HepG2 (cell line): ENCODE results near the gene TTLL6. TPM values are rescaled to one million over a fixed set of nuclear protein-coding genes. Genes with fewer than 3 reads are reported as not detected.
A peak's percentile ranks its signal among the peaks of the same experiment; 100 is the strongest.

Experiments
- CBX5 ChIP-seq: sonication (generic); formaldehyde crosslinking; IDR thresholded peaks from 2 replicates; pipeline ENCODE4 v1.4.0; 2020; ENCODE audit warnings: missing genetic modification reagents, borderline replicate concordance
- KAT8 ChIP-seq: IDR thresholded peaks from 2 replicates; pipeline ENCODE4 v1.6.1; 2016; ENCODE audit warnings: missing genetic modification reagents, missing compliant biosample characterization
- KDM2A ChIP-seq: sonication (generic); formaldehyde crosslinking; IDR thresholded peaks from 2 replicates; pipeline ENCODE4 v1.4.0; 2020; ENCODE audit warnings: low read depth, missing genetic modification reagents, borderline replicate concordance
- ZNF280B ChIP-seq: sonication (generic); formaldehyde crosslinking; IDR thresholded peaks from 2 replicates; pipeline ENCODE4 v1.5.0; 2020; ENCODE audit warnings: missing genetic modification reagents, mild to moderate bottlenecking, borderline replicate concordance
- ZNF501 ChIP-seq: sonication (generic); formaldehyde crosslinking; IDR thresholded peaks from 2 replicates; pipeline ENCODE4 v1.5.1; 2020; ENCODE audit warnings: mild to moderate bottlenecking, moderate library complexity, missing genetic modification reagents
- polyA plus RNA-seq, 8 experiments: library from polyadenylated mRNA; depleted of rRNA in 3 of 8; stranded (reverse) in 7 of 8; unstranded in 1 of 8; fragments of >200 nt; fragmentation: Illumina TruSeq in 4 of 8; extraction: Trizol in 4 of 8; gene quantifications; 2 replicates each; pipeline versions ENCODE4 v1.2.1 to v1.2.3, GENCODE V29; 2011 to 2016; ENCODE audit warnings: low read depth in 4 of 8, missing spikeins in 1 of 8, mixed read lengths in 1 of 8; ENCODE audit not compliant: insufficient read depth in 1 of 8
- total RNA-seq, 5 experiments: library from RNA; depleted of rRNA; stranded (reverse); fragments of >200 nt; fragmentation: Illumina TruSeq; extraction: Trizol; gene quantifications; 2 replicates each; pipeline ENCODE4 v1.2.3, GENCODE V29; 2016; ENCODE audit warnings: low read depth in 1 of 5
- TF ChIP-seq, protein P1 (sequence below): sonication (generic); formaldehyde crosslinking; IDR thresholded peaks from 2 replicates; pipeline ENCODE4 v1.4.0; 2020; ENCODE audit warnings: missing genetic modification reagents, borderline replicate concordance
- TF ChIP-seq, protein P2 (sequence below), 2 experiments: fragments of 450-650 bp in 1 of 2; sonication (generic) in 1 of 2; formaldehyde crosslinking in 1 of 2; IDR thresholded peaks; 2 replicates each; pipeline versions ENCODE4 v1.6.1 to v1.8.0; 2016 to 2022; ENCODE audit warnings: antibody characterized with exemption in 1 of 2, mild to moderate bottlenecking in 1 of 2, missing genetic modification reagents in 1 of 2
- TF ChIP-seq, protein P3 (sequence below): sonication (generic); formaldehyde crosslinking; IDR thresholded peaks from 2 replicates; pipeline ENCODE4 v1.4.0; 2020; ENCODE audit warnings: low read depth, mild to moderate bottlenecking, missing genetic modification reagents
- TF ChIP-seq, protein P4 (sequence below): sonication (generic); formaldehyde crosslinking; IDR thresholded peaks from 2 replicates; pipeline ENCODE4 v1.5.0; 2020; ENCODE audit warnings: mild to moderate bottlenecking, missing genetic modification reagents, moderate library complexity

Gene TTLL6
- total and polyA plus RNA-seq, 2 of the 13 experiments (the other 11 are each of a cell fraction or from before 2014, with no cell fraction given), result 0.04 to 0.08 TPM

- TF ChIP-seq, protein P1, sequence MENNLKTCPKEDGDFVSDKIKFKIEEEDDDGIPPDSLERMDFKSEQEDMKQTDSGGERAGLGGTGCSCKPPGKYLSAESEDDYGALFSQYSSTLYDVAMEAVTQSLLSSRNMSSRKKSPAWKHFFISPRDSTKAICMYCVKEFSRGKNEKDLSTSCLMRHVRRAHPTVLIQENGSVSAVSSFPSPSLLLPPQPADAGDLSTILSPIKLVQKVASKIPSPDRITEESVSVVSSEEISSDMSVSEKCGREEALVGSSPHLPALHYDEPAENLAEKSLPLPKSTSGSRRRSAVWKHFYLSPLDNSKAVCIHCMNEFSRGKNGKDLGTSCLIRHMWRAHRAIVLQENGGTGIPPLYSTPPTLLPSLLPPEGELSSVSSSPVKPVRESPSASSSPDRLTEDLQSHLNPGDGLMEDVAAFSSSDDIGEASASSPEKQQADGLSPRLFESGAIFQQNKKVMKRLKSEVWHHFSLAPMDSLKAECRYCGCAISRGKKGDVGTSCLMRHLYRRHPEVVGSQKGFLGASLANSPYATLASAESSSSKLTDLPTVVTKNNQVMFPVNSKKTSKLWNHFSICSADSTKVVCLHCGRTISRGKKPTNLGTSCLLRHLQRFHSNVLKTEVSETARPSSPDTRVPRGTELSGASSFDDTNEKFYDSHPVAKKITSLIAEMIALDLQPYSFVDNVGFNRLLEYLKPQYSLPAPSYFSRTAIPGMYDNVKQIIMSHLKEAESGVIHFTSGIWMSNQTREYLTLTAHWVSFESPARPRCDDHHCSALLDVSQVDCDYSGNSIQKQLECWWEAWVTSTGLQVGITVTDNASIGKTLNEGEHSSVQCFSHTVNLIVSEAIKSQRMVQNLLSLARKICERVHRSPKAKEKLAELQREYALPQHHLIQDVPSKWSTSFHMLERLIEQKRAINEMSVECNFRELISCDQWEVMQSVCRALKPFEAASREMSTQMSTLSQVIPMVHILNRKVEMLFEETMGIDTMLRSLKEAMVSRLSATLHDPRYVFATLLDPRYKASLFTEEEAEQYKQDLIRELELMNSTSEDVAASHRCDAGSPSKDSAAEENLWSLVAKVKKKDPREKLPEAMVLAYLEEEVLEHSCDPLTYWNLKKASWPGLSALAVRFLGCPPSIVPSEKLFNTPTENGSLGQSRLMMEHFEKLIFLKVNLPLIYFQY (CRISPR knock-in tag), result peak; percentile 84; the same call in 1 of the 2 replicates
- TF ChIP-seq CBX5 (0 out of 2 replicates have a peak, but pooled peaks have one; percentile 18), KDM2A (0 out of 2 replicates have a peak, but pooled peaks have one; percentile 40), KAT8 (CRISPR knock-in tag) (0 out of 2 replicates have a peak, but pooled peaks have one; percentile 15), ZNF280B (CRISPR knock-in tag) (no peak), ZNF501 (CRISPR knock-in tag) (0 out of 2 replicates have a peak, but pooled peaks have one; percentile 32)
- TF ChIP-seq, protein P2, sequence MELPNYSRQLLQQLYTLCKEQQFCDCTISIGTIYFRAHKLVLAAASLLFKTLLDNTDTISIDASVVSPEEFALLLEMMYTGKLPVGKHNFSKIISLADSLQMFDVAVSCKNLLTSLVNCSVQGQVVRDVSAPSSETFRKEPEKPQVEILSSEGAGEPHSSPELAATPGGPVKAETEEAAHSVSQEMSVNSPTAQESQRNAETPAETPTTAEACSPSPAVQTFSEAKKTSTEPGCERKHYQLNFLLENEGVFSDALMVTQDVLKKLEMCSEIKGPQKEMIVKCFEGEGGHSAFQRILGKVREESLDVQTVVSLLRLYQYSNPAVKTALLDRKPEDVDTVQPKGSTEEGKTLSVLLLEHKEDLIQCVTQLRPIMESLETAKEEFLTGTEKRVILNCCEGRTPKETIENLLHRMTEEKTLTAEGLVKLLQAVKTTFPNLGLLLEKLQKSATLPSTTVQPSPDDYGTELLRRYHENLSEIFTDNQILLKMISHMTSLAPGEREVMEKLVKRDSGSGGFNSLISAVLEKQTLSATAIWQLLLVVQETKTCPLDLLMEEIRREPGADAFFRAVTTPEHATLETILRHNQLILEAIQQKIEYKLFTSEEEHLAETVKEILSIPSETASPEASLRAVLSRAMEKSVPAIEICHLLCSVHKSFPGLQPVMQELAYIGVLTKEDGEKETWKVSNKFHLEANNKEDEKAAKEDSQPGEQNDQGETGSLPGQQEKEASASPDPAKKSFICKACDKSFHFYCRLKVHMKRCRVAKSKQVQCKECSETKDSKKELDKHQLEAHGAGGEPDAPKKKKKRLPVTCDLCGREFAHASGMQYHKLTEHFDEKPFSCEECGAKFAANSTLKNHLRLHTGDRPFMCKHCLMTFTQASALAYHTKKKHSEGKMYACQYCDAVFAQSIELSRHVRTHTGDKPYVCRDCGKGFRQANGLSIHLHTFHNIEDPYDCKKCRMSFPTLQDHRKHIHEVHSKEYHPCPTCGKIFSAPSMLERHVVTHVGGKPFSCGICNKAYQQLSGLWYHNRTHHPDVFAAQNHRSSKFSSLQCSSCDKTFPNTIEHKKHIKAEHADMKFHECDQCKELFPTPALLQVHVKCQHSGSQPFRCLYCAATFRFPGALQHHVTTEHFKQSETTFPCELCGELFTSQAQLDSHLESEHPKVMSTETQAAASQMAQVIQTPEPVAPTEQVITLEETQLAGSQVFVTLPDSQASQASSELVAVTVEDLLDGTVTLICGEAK (IDR thresholded peaks at IDR 0.05), result no peak
- TF ChIP-seq, protein P2 (CRISPR knock-in tag; IDR thresholded peaks at IDR 0.05), result 0 out of 2 replicates have a peak, but pooled peaks have one; percentile 19
- TF ChIP-seq, protein P3, sequence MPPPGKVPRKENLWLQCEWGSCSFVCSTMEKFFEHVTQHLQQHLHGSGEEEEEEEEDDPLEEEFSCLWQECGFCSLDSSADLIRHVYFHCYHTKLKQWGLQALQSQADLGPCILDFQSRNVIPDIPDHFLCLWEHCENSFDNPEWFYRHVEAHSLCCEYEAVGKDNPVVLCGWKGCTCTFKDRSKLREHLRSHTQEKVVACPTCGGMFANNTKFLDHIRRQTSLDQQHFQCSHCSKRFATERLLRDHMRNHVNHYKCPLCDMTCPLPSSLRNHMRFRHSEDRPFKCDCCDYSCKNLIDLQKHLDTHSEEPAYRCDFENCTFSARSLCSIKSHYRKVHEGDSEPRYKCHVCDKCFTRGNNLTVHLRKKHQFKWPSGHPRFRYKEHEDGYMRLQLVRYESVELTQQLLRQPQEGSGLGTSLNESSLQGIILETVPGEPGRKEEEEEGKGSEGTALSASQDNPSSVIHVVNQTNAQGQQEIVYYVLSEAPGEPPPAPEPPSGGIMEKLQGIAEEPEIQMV (CRISPR knock-in tag), result no peak
- TF ChIP-seq, protein P4, sequence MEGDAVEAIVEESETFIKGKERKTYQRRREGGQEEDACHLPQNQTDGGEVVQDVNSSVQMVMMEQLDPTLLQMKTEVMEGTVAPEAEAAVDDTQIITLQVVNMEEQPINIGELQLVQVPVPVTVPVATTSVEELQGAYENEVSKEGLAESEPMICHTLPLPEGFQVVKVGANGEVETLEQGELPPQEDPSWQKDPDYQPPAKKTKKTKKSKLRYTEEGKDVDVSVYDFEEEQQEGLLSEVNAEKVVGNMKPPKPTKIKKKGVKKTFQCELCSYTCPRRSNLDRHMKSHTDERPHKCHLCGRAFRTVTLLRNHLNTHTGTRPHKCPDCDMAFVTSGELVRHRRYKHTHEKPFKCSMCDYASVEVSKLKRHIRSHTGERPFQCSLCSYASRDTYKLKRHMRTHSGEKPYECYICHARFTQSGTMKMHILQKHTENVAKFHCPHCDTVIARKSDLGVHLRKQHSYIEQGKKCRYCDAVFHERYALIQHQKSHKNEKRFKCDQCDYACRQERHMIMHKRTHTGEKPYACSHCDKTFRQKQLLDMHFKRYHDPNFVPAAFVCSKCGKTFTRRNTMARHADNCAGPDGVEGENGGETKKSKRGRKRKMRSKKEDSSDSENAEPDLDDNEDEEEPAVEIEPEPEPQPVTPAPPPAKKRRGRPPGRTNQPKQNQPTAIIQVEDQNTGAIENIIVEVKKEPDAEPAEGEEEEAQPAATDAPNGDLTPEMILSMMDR (CRISPR knock-in tag), result peak; percentile 85
These were observed 2.5 kb downstream of the TTLL6 start (continued) for GRCh38 chr17:48814504-48814903.
